Measurements from ENCODE around the gene TAP2.

- TF ChIP-seq CTCF (IDR thresholded peaks at IDR 0.05 in 8 of 11, conservative IDR thresholded peaks at IDR 0.05 in 3 of 11) (no peak), POLR2A (IDR thresholded peaks at IDR 0.05) (no peak)
Observed at GRCh38 chr6:32842021-32842650, 3.6 kb upstream of the TAP2 start.

All from spleen (tissue), 7 donors.